Measurements from ENCODE around the gene MAPK8IP3.

DNA sequence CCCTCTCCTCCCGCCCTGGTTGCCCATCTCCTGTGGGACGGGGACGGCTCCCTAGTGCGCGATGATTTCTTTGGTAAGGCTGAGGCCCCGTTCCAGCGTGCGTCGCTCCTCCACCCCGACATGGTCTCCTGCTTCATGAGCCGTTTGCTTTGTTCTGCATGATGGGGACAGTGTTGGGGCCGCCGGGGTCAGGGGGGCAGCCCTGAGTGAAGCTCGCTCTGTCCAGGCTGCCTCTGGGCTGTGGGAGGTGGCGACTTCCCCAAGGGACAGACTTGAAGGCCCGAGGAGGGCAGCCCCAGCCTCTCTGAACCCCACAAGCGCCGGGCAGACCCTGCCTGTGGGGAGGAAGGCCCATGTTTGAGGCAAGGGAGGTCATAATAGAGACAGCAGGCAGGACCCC, 52.9 kb downstream of the MAPK8IP3 start:
- TF ChIP-seq, protein P1, sequence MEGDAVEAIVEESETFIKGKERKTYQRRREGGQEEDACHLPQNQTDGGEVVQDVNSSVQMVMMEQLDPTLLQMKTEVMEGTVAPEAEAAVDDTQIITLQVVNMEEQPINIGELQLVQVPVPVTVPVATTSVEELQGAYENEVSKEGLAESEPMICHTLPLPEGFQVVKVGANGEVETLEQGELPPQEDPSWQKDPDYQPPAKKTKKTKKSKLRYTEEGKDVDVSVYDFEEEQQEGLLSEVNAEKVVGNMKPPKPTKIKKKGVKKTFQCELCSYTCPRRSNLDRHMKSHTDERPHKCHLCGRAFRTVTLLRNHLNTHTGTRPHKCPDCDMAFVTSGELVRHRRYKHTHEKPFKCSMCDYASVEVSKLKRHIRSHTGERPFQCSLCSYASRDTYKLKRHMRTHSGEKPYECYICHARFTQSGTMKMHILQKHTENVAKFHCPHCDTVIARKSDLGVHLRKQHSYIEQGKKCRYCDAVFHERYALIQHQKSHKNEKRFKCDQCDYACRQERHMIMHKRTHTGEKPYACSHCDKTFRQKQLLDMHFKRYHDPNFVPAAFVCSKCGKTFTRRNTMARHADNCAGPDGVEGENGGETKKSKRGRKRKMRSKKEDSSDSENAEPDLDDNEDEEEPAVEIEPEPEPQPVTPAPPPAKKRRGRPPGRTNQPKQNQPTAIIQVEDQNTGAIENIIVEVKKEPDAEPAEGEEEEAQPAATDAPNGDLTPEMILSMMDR (IDR thresholded peaks at IDR 0.05), result no peak
- no peak for TF ChIP-seq EZH2 (IDR thresholded peaks at IDR 0.05; ENCODE audit: borderline replicate concordance, insufficient read depth, low read depth, low read length, poor library complexity, severe bottlenecking)
